Fibroblast of mammary gland (primary cell): ENCODE measurements around the gene RHEB.
A peak's percentile ranks its signal among the peaks of the same experiment; 100 is the strongest.

Source experiments
- DNase-seq: peaks from one replicate; pipeline ENCODE4 v3.0.0-alpha.2; 2010; ENCODE audit warnings: low read depth
- H3K4me3 ChIP-seq: 2 replicates; pipeline ENCODE4 v1.5.1; 2011; ENCODE audit warnings: low read depth, mild to moderate bottlenecking, low read length, moderate library complexity; ENCODE audit not compliant: control insufficient read depth
- CTCF ChIP-seq: conservative IDR thresholded peaks from 2 replicates; pipeline ENCODE4 v1.5.1; 2011; ENCODE audit warnings: low read depth, low read length, inconsistent platforms; ENCODE audit not compliant: control insufficient read depth, insufficient read depth

Gene RHEB

GRCh38 chr7:151430391-151431205 is 89.1 kb downstream of the RHEB start:
- DNase-seq, result no peak
- no peak overlapping the region for H3K4me3 ChIP-seq
- TF ChIP-seq CTCF, result no peak

- no peak overlapping the region for H3K4me3 ChIP-seq
- peak; percentile 41 for DNase-seq
- TF ChIP-seq CTCF, result peak; percentile 19
These were observed 89.9 kb downstream of the RHEB start for GRCh38 chr7:151429560-151430331.

DNA sequence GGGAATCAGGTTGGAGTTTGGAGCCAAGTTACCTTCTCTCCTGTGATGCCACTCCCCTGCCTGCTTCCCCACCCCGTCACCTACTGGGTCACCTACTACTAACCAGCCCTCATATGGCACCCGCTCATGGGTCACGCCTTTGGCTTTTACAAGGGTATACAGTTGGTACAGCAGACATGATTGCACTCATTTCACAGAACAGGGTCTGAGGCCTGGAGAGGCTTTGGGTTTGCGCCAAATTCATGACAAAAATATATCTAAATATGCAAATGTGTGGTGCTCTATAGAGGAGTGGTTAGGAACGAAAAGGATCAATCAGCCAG is 90.5 kb downstream of the RHEB start:
- DNase-seq, result no peak
- TF ChIP-seq CTCF, result no peak
- no peak overlapping the region for H3K4me3 ChIP-seq

- H3K4me3 ChIP-seq, result no peak overlapping the region
- DNase-seq, result peak; percentile 79
- no peak for TF ChIP-seq CTCF
These were observed 91.1 kb downstream of the RHEB start for GRCh38 chr7:151428378-151429236.

DNA sequence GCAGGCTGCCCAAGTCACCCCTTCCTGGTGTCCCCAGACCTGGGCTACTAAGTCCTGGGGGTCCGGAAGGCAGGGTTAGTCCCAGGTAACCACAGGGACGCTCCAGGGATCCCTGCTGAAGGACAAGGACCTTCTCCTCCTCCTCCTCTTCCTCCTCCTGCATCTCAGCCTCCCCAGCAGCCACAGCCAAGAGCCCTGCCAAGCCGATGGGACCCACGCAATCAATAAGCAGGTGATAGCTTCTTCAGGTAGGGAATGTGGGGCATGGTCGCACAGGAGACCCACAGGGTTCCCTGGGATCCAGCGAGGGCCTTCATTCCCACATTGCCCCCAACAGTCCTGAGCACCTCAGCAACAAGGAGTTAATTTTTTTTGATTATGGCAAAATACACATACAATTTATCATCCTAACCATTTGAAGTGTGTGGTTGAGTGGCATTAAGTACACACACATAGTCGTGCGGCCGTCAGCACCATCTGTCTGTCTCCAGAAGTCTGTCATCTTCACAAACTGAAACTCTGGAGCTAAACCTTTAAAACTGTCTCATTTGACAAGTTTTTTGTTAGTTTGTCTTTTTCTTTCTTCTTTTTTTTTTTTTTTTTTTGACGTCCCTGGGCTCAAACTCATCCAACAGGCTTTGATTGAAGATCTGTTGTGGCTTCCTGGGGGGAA is 91.9 kb downstream of the RHEB start:
- no peak for DNase-seq
- H3K4me3 ChIP-seq, result no peak overlapping the region
- no peak for TF ChIP-seq CTCF
